ENCODE data around the gene PHLDA3.

DNA sequence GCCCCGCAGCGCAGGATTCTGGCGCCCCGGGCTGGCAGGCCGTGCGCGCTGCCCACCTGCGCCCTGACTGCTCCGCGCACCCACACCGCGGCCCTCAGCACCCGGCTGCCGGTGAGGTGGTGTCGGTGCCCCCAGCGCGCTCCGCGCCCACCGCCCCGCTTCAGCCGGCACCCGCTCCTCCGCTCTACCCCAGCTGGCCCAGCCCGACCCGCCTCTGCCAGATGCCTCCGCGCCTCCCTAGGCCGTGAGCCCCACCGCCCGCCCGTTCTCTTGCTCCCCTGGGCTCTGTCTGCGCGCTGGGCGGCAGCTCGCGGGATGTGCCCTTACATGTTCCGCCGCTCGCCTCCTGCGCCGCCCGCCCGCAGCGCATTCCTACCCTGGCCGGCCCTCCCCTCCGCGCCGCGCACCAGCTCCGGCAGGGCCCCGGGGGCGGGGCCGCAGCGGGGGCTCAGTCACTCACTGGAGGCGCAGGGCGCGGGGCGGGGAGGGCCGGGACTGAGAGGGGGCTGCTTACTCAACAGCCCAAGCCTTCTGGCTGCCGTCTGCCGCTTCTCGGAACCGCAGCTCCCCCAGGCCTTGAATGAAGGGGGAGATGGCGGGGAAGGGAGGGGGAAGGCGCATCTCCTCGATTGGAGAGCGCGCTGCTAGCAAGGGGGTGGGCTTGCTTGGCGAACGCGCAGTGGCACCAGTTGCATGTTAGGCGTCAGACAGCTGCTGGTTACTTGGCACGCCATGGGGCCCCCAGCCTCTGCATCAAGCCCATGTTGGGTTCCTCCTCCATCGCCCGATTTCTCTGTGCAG, at the start of gene PHLDA3:
- TF ChIP-seq, protein P1, sequence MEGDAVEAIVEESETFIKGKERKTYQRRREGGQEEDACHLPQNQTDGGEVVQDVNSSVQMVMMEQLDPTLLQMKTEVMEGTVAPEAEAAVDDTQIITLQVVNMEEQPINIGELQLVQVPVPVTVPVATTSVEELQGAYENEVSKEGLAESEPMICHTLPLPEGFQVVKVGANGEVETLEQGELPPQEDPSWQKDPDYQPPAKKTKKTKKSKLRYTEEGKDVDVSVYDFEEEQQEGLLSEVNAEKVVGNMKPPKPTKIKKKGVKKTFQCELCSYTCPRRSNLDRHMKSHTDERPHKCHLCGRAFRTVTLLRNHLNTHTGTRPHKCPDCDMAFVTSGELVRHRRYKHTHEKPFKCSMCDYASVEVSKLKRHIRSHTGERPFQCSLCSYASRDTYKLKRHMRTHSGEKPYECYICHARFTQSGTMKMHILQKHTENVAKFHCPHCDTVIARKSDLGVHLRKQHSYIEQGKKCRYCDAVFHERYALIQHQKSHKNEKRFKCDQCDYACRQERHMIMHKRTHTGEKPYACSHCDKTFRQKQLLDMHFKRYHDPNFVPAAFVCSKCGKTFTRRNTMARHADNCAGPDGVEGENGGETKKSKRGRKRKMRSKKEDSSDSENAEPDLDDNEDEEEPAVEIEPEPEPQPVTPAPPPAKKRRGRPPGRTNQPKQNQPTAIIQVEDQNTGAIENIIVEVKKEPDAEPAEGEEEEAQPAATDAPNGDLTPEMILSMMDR (IDR thresholded peaks at IDR 0.05; ENCODE audit: insufficient read depth, low read length) = no peak
- TF ChIP-seq POLR2AphosphoS5 (IDR thresholded peaks at IDR 0.05; ENCODE audit: low read depth) (no peak), GABPA (IDR thresholded peaks at IDR 0.05; ENCODE audit: low read depth) (no peak)

Data from HL-60 (cell line).